ENCODE results near the gene NLRP8.
"Not testable (repeated sequence)": the region's sequence is repeated elsewhere in the genome, so short reads cannot be mapped to it uniquely, and the experiment has no call there.

NLRP8 gene

GRCh38 chr19:55947532-55947931 is at the start of gene NLRP8:
Gene NLRP8 (plus strand): TSS chr19:55947832.
- DNase-seq = no peak

DNA sequence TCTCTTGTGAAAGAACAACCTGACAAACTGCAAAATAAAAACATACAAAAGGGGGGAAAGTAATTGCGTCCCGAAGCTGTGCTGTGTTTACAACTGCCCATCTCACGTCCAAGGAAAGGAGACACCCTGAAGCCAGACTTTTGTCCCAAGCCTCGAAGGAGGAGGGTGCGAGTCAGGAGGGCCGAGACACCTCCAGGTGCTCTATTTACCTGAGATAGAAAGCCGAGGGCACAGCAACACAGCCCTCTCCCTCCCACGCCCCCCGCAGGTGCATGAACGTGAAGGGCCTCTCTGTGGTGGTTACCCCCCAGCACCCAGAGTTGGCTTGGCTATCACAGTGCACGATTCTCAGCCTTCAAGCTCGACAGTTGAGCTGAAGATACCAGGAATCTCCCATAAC is 48.7 kb upstream of the NLRP8 start:
- no peak for DNase-seq

GRCh38 chr19:55901369-55902079 is 46.1 kb upstream of the NLRP8 start:
- no peak for DNase-seq

DNA sequence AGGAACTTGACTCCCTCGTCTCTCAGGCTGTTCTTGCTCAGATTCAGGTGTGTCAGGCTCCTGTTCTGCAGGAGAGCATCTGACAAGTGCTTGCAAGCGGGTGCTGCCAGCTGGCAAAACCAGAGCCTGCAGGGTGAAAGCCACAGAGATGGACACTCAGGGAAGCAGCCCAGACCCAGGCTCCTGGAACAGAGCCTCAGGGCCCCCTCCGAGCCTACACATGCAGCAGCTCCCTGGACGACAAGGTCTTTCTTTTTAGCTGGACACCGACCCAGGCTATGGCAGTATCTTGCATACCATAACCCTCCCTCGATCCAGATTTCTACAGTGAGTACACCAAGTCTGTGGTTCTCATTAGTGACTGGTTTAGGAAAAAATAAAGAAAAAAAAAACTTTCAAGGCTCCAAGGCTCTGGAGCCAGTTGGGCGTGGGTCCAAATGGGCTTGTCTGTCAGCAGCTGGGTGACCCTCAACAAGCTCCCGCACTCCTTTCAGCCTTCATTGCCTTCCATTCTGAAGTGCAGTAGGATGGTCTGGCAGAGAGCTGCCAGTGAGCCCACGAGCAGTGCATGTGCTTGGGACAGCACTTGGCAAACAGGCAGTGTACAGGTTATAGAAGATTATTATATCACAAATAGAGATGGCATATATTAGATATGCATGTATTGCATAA is 45.4 kb upstream of the NLRP8 start:
- DNase-seq = no peak

DNA sequence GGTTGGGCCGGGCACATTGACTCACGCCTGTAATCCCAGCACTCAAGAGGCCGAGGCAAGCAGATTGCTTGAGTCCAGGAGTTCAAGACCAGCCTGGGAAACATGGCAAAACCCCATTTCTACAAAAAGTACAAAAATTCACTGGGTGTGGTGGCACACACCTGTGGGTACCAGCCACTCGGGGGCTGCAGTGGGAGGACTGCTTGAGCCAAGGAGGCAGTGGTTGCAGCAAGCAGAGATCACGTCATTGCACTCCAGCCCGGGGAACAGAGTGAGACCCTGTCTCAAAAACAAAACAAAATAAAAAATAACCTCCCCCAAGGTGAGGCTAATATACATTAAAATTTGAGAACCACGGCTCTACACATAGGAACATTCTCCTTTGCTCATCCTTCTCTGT is 40.3 kb upstream of the NLRP8 start:
- DNase-seq = no peak

DNA sequence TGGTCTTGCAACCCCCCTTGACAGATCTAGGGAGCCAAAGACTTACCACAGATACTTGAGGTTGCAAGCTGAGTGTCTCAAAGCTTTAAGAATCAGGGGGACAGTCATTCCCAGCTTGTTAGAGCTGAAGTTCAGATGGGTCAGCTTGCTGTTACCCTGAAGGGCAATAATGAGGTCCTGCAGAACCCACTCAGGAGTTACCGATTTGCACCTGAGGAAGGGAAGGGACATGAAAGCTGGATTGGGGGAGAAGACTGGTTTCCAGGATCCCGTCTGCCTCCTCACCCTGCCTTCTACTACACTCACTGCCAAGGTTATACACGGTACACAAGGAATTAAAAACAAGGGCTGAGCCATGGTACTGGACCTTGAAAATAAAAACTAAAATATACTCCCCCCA is 39.9 kb upstream of the NLRP8 start:
- no peak for DNase-seq

- DNase-seq = no peak
These were observed 37.8 kb upstream of the NLRP8 start for GRCh38 chr19:55909801-55910200.

DNA sequence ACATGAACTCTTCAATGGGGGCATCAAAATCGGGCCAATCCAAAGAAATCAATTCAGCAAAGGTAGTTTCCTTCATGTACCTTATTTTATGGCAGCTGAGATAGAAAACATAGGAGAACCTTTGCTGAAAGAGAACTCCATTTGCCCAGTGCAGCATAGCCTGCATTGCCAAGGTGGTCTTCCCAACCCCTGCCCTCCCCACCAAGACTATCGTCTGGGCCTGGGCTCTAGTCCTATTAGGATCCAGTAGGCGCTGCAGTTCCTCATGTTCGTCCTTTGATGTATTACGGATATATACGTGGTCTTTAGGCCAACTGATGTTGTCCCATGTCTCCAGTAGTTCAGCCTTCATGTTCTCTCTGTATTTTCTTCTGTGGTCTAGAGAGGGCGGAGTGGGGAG is 34.7 kb upstream of the NLRP8 start:
- DNase-seq = no peak

DNA sequence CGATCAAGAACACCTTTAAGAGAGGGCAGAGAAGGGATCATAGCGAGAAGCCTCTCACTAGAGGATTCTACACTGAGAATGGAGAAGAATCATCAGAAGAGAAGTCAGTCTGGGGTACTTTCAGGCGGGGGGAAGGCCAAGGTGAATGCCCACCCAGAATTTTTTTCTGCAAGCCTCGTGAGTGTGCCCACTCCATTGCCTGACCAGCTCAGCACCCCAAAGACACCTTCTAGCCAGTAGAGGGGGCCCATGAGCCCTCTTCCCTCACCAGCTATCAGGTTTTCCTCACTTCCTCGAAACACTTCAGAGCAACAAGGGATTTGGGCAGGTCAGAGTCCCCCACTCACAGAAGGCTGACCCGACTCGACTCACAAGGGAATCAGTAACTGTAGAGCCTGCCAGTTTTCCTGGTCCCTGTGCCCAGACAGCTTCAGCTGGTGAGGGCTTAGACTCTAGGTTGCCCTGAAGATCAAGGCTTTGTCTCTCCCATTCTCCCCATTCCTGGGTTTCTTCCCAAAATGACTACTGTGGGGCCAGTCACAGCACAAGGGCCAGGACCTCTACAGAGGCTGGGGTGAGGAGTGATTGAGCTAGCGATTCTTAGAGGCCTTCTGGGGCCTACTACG is 33.9 kb upstream of the NLRP8 start:
- DNase-seq = no peak

- DNase-seq = no peak
These were observed 24.1 kb upstream of the NLRP8 start for GRCh38 chr19:55923556-55923955.

DNA sequence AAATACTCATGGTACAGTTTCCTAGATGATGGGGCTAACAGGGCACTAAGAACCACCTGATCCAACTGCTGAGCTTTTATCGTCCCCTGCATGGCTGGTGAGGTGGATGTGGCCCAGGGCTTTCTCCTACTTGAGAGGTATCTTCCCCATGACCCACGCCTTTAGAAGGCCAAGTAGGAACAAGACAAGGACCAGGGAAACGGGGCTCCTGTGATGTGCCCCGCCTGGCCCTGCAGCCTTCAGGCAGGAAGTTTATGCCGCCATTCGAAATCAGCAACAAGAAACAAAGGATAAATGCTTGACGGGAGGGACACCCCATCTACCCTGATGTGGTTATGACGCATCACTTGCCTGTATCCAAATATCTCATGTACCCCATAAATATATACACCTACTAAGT is 19.6 kb upstream of the NLRP8 start:
- DNase-seq = no peak

GRCh38 chr19:55929258-55929657 is 18.4 kb upstream of the NLRP8 start:
- DNase-seq = not testable (repeated sequence)

- DNase-seq = no peak
These were observed 16.6 kb upstream of the NLRP8 start for GRCh38 chr19:55930996-55931515.

- DNase-seq = no peak
These were observed 15.7 kb upstream of the NLRP8 start, which contains the start of gene NLRP13 for GRCh38 chr19:55931936-55932386. Gene NLRP13 (minus strand): TSS chr19:55932336. CDS start chr19:55932311, 25 bp downstream.

DNA sequence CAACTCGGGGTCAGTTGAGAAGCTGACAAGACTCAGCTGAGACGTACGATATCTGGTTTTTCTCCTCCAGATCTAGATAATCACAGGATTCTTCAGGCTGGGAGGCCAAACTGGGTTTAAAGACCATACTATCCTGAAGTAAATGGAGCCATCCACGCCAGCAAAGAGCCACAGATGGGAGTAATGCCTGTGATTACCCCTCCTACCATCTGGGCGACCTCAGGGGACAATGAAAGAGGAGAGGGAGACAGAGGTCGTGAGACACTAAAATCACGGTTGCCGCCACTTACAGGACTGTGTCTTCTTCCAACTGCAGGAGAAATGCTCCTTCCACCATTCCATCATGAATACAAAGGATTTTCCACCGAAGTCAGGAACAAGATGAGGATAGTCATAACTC is 12.4 kb upstream of the NLRP8 start:
- no peak for DNase-seq

- DNase-seq = no peak
These were observed 8.4 kb upstream of the NLRP8 start for GRCh38 chr19:55939206-55939605.

DNA sequence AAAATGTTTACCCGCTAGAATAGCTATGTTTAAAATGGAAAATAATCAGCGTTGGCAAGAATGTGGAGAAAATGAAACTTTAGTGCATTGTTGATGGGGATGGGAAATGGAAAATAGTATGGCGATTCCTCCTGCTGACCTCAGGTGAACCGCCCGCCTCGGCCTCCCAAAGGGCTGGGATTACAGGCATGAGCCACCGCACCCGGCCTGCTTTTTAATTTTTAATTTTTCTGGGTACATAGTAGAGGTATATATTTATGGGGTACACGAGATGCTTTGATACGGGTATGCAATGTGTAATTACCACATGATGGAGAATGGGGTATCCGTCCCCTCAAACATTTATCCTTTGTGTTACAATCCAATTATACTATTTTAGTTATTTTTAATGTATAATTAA is 7.3 kb upstream of the NLRP8 start:
- DNase-seq = no peak

DNA sequence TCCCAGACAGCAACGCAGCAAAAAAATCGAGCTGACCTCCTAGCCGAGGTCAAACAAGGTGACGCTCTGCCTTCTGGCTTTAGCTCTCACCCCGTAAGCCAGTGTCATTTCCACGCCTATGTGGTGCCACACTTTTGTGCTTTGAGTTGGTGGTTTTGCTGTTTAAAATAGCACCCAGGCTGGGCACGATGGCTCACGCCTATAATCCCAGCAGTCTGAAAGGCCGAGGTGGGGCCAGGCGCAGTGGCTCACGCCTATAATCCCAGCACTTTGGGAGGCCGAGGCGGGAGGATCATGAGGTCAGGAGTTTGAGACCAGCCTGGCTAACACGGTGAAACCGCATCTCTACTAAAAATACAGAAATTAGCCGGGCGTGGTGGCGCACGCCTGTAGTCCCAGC is 2.9 kb downstream of the NLRP8 start:
- DNase-seq = not testable (repeated sequence)

- DNase-seq = no peak
These were observed 8.8 kb downstream of the NLRP8 start for GRCh38 chr19:55956431-55956830.

DNA sequence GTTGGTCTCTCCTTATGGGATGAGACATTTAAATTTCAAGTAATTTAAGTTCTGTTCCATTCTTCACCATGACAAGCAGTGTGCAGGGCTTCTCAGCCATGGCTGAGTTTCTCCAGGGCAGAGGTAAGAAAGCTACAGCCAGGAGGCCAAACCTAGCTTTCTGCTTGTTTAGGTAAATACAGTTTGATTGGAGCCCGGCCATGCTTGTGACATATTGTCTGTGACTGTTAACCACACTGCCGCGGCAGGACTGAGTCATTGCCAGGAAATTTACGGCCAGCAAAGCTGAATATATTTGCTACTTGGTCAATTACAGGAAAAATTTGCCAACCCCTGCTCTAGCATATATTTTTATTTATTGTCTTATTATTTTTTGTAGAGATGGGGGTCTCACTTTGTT is 10.7 kb downstream of the NLRP8 start:
- DNase-seq = no peak

DNA sequence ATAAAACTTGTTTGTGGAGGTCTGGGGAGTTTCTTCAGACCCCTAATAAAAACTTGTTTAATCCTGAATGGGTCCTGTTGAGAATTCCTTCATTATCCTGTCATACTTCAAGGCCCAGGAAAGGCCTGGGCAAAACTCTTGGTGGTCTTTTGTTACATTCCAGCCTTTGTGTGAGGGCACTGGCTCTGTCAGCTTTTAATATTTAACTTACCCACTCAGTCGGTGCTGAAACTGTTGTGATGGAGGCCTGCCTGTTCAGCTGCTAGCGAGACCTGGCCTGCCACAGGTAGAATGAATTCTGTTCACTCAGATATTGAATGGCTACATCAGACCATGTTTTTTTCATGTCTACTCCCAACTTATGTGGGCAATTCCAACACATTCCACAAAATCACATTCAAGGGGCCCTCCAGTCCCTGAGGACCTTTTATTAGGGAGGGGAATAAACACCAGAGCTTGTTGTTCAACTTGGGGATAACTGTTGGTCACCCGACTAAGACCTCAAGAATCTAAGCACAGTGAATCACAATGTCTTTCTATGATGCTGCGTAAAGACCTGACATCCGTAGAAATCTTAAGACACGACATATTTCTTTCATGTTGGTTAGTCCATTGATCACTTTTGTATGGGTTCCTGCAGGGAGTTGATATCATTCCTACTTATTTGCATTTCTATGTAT is 12.5 kb downstream of the NLRP8 start:
- no peak for DNase-seq

- DNase-seq = no peak
These were observed 14.6 kb downstream of the NLRP8 start for GRCh38 chr19:55962186-55962585.

GRCh38 chr19:55973982-55974381 is 26.4 kb downstream of the NLRP8 start:
- no peak for DNase-seq
